HCT116 (cell line): Measurements from ENCODE around the gene ERVH48-1. TPM values are rescaled to one million over a fixed set of nuclear protein-coding genes. Genes with fewer than 3 reads are reported as not detected.

Experiments used
- ATAC-seq: fragments of 200-7000 bp; cut with Tn5 transposase; 2 replicates; pipeline ENCODE4 v1.9.1; 2020; ENCODE audit warnings: mild to moderate bottlenecking, moderate library complexity
- BruUV-seq: library from RNA; stranded (reverse); fragments of 400-500 nt; replicated peaks from 2 replicates; lab custom pipeline; 2021; lab: Mats Ljungman, UMichigan
- CTCF ChIA-PET: fragments of 300-600 bp; sonication (Branson Sonifier 250); formaldehyde crosslinking; loops from one replicate; lab custom pipeline; 2021; ENCODE audit warnings: antibody characterized with exemption; lab: Charles Lee
- POLR2A ChIA-PET: fragments of 300-600, 350-600 bp; sonication (Branson Sonifier 250); formaldehyde crosslinking; loops from one replicate; lab custom pipeline; 2021; ENCODE audit warnings: antibody characterized with exemption; lab: Charles Lee
- RAD21 ChIA-PET, 2 experiments: fragments of 300-600 bp; sonication (Branson Sonifier 250); formaldehyde crosslinking; loops; one replicate each; lab custom pipeline; 2023; ENCODE audit warnings: low total read pairs in 2 of 2; ENCODE audit not compliant: uncharacterized antibody in 2 of 2, unreplicated experiment in 2 of 2, low non-redundant PET in 1 of 2; lab: Charles Lee
- DNase-seq: peaks from one replicate; pipeline ENCODE4 v3.0.0-alpha.2; 2010; ENCODE audit warnings: low read depth, low spot score
- H2AFZ ChIP-seq: fragments of 200-600 bp; shearing (Covaris generic), sonication (generic); 2 replicates; pipeline ENCODE4 v1.6.1; 2017; ENCODE audit warnings: low read depth, mixed run types, mixed read lengths, antibody characterized with exemption, low read length; ENCODE audit not compliant: poor library complexity, severe bottlenecking
- H3K27ac ChIP-seq: 2 replicates; pipeline ENCODE4 v1.5.1; 2012; ENCODE audit warnings: low read depth, low read length
- H3K27me3 ChIP-seq: fragments of 200-600 bp; sonication (generic); 2 replicates; pipeline ENCODE4 v1.6.1; 2016; ENCODE audit warnings: mixed run types, low read length, mixed read lengths; ENCODE audit not compliant: insufficient read depth
- H3K36me3 ChIP-seq, 2 experiments: fragments of 200-500 bp in 1 of 2; fragments of 200-600 bp in 1 of 2; sonication (Bioruptor generic) in 1 of 2; sonication (generic) in 1 of 2; 2 replicates each; pipeline versions ENCODE4 v1.5.1 to v1.6.1; 2014 to 2016; ENCODE audit warnings: low read length in 2 of 2, inconsistent platforms in 1 of 2, mixed read lengths in 1 of 2, mixed run types in 1 of 2; ENCODE audit not compliant: insufficient read depth in 2 of 2, control insufficient read depth in 1 of 2
- H3K4me1 ChIP-seq, 2 experiments: fragments of 200-600 bp in 1 of 2; sonication (generic) in 1 of 2; 2 replicates each; pipeline versions ENCODE4 v1.5.1 to v1.6.1; 2012 to 2017; ENCODE audit warnings: low read length in 2 of 2, inconsistent platforms in 1 of 2, mild to moderate bottlenecking in 1 of 2, mixed read lengths in 1 of 2, mixed run types in 1 of 2, moderate library complexity in 1 of 2; ENCODE audit not compliant: insufficient read depth in 2 of 2, control insufficient read depth in 1 of 2
- H3K4me2 ChIP-seq: fragments of 200-600 bp; sonication (generic); 2 replicates; pipeline ENCODE4 v1.6.1; 2017; ENCODE audit warnings: mixed run types, low read length, mixed read lengths
- H3K4me3 ChIP-seq, 2 experiments: fragments of 200-600 bp in 1 of 2; sonication (generic) in 1 of 2; replicated peaks in 1 of 2; 2 replicates each; pipeline ENCODE4 v1.5.1; 2011 to 2016; ENCODE audit warnings: low read length in 2 of 2, control low read depth in 1 of 2, low read depth in 1 of 2, mild to moderate bottlenecking in 1 of 2, mixed read lengths in 1 of 2, mixed run types in 1 of 2
- H3K79me2 ChIP-seq: fragments of 200-600 bp; sonication (generic); 2 replicates; pipeline ENCODE4 v1.6.1; 2017; ENCODE audit warnings: mild to moderate bottlenecking, mixed run types, low read length, moderate library complexity, mixed read lengths; ENCODE audit not compliant: insufficient read depth
- H3K9ac ChIP-seq: fragments of 200-600 bp; sonication (generic); 2 replicates; pipeline ENCODE4 v1.6.1; 2016; ENCODE audit warnings: low read length, mixed read lengths
- H3K9me2 ChIP-seq: fragments of 200-600 bp; sonication (generic), shearing (Covaris generic); 2 replicates; pipeline ENCODE4 v1.6.1; 2017; ENCODE audit warnings: mixed run types, mild to moderate bottlenecking, moderate library complexity; ENCODE audit not compliant: insufficient read depth
- H3K9me3 ChIP-seq, 2 experiments: fragments of 200-500 bp in 1 of 2; fragments of 200-600 bp in 1 of 2; sonication (Bioruptor generic) in 1 of 2; sonication (generic) in 1 of 2; 2 replicates each; pipeline ENCODE4 v1.6.1; 2014 to 2017; ENCODE audit warnings: low read length in 2 of 2, mixed read lengths in 2 of 2, inconsistent platforms in 1 of 2, low read depth in 1 of 2, mild to moderate bottlenecking in 1 of 2, mixed run types in 1 of 2, moderate library complexity in 1 of 2; ENCODE audit not compliant: control insufficient read depth in 1 of 2, insufficient read depth in 1 of 2
- H4K20me1 ChIP-seq: fragments of 200-600 bp; sonication (generic), shearing (Covaris generic); 2 replicates; pipeline ENCODE4 v1.6.1; 2017; ENCODE audit warnings: mixed run types, mild to moderate bottlenecking, moderate library complexity; ENCODE audit not compliant: insufficient read depth
- CBX3 ChIP-seq: IDR thresholded peaks from 2 replicates; pipeline ENCODE4 v1.6.1; 2012; ENCODE audit warnings: low read depth
- CEBPB ChIP-seq: IDR thresholded peaks from 2 replicates; pipeline ENCODE4 v1.6.1; 2012; ENCODE audit warnings: low read depth
- EGR1 ChIP-seq: IDR thresholded peaks from 2 replicates; pipeline ENCODE4 v1.6.1; 2012; ENCODE audit warnings: low read depth
- ELF1 ChIP-seq: IDR thresholded peaks from 2 replicates; pipeline ENCODE4 v1.6.1; 2012; ENCODE audit warnings: low read depth, borderline replicate concordance
- EZH2 ChIP-seq: fragments of 200-600 bp; sonication (generic); IDR thresholded peaks from 2 replicates; pipeline ENCODE4 v1.6.1; 2017; ENCODE audit warnings: antibody characterized with exemption, mixed run types
- EZH2phosphoT487 ChIP-seq: fragments of 200-600 bp; IDR thresholded peaks from 2 replicates; pipeline ENCODE4 v1.6.1; 2018; ENCODE audit warnings: antibody characterized with exemption, borderline replicate concordance
- JUND ChIP-seq: IDR thresholded peaks from 2 replicates; pipeline ENCODE4 v1.6.1; 2012
- POLR2A ChIP-seq: IDR thresholded peaks from 2 replicates; pipeline ENCODE4 v1.7.0; 2011; ENCODE audit warnings: borderline replicate concordance; ENCODE audit not compliant: insufficient read depth, insufficient read length; ENCODE audit errors: extremely low read depth
- POLR2AphosphoS5 ChIP-seq: IDR thresholded peaks from 2 replicates; pipeline ENCODE4 v1.6.1; 2011; ENCODE audit warnings: mild to moderate bottlenecking, low read depth, low read length, moderate library complexity
- RAD21 ChIP-seq: IDR thresholded peaks from 2 replicates; pipeline ENCODE4 v1.6.1; 2012; ENCODE audit warnings: low read depth, mild to moderate bottlenecking
- SP1 ChIP-seq: IDR thresholded peaks from 2 replicates; pipeline ENCODE4 v1.6.1; 2012; ENCODE audit warnings: low read depth
- SRF ChIP-seq: IDR thresholded peaks from 2 replicates; pipeline ENCODE4 v1.6.1; 2012; ENCODE audit warnings: low read depth
- TCF7L2 ChIP-seq: IDR thresholded peaks from 2 replicates; pipeline ENCODE4 v1.7.0; 2011; ENCODE audit warnings: borderline replicate concordance, inconsistent platforms; ENCODE audit not compliant: insufficient read depth, insufficient read length; ENCODE audit errors: extremely low read depth
- ZFX ChIP-seq: fragments of 450-650 bp; IDR thresholded peaks from 2 replicates; pipeline ENCODE4 v1.6.1; 2017
- ZNF274 ChIP-seq: fragments of 200-500 bp; sonication (Bioruptor generic); IDR thresholded peaks from 2 replicates; pipeline ENCODE4 v1.6.1; 2014; ENCODE audit warnings: mild to moderate bottlenecking, low read depth, low read length, inconsistent platforms
- intact Hi-C: fragments of 100-400 bp; cut with micrococcal nuclease; formaldehyde crosslinking; loops from 2 replicates; pipeline ENCODE4 v1.10.0; 2022
- total RNA-seq: library from RNA; stranded (reverse); gene quantifications from one replicate; pipeline ENCODE4 v1.2.1, GENCODE V29; 2021; ENCODE audit not compliant: unreplicated experiment
- TF ChIP-seq, protein P1 (sequence below): IDR thresholded peaks from 2 replicates; pipeline ENCODE4 v1.6.1; 2012; ENCODE audit warnings: low read depth
- TF ChIP-seq, protein P2 (sequence below): IDR thresholded peaks from 2 replicates; pipeline ENCODE4 v1.6.1; 2012

The ERVH48-1 gene
- total RNA-seq, 1 experiment from 2014 or later, result not detected

DNA sequence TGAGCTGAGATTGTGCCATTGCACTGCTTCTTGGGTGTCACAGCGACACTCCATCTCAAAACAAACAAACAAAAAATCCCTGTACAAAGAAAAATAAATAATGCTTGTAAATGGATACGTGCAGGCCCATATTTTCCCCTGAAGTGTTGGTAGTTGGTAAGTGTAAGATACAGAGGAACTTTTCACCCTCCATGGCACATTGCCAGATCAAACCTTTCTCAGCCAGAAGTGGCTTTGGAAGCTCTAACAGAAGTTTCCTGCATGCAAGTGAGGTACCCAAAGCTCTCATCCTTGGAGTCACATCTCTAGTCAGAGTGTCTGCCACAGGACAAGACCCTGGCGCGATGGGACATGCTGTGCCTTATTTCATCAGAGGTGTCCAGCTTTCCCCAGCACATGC, 25.0 kb downstream of the ERVH48-1 start:
- ChIA-PET CTCF (no interaction called here), POLR2A (no interaction called here), RAD21 (no interaction called here)
- no peak overlapping the region for H3K4me3 ChIP-seq
- H3K9me3 ChIP-seq, result no peaks in the 10 kb centered on the region
- intact Hi-C loops, result no loop called here
- no peaks in the 10 kb centered on the region for H3K27me3 ChIP-seq
- H3K36me3 ChIP-seq, result peaks cover 41 to 48% of the 10 kb centered on the region in 2 experiments
- H4K20me1 ChIP-seq, result no peaks in the 10 kb centered on the region
- peaks cover 65% of the 10 kb centered on the region for H3K79me2 ChIP-seq
- ATAC-seq, result no peak
- TF ChIP-seq CEBPB (no peak), JUND (no peak), EZH2phosphoT487 (no peak), ZFX (no peak), EZH2 (no peak), SRF (no peak), EGR1 (no peak), TCF7L2 (no peak), ZNF274 (no peak), SP1 (no peak), ELF1 (no peak), POLR2AphosphoS5 (no peak), RAD21 (no peak), POLR2A (no peak), CBX3 (no peak)
- TF ChIP-seq, protein P1, sequence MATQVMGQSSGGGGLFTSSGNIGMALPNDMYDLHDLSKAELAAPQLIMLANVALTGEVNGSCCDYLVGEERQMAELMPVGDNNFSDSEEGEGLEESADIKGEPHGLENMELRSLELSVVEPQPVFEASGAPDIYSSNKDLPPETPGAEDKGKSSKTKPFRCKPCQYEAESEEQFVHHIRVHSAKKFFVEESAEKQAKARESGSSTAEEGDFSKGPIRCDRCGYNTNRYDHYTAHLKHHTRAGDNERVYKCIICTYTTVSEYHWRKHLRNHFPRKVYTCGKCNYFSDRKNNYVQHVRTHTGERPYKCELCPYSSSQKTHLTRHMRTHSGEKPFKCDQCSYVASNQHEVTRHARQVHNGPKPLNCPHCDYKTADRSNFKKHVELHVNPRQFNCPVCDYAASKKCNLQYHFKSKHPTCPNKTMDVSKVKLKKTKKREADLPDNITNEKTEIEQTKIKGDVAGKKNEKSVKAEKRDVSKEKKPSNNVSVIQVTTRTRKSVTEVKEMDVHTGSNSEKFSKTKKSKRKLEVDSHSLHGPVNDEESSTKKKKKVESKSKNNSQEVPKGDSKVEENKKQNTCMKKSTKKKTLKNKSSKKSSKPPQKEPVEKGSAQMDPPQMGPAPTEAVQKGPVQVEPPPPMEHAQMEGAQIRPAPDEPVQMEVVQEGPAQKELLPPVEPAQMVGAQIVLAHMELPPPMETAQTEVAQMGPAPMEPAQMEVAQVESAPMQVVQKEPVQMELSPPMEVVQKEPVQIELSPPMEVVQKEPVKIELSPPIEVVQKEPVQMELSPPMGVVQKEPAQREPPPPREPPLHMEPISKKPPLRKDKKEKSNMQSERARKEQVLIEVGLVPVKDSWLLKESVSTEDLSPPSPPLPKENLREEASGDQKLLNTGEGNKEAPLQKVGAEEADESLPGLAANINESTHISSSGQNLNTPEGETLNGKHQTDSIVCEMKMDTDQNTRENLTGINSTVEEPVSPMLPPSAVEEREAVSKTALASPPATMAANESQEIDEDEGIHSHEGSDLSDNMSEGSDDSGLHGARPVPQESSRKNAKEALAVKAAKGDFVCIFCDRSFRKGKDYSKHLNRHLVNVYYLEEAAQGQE, result no peak
- TF ChIP-seq, protein P2, sequence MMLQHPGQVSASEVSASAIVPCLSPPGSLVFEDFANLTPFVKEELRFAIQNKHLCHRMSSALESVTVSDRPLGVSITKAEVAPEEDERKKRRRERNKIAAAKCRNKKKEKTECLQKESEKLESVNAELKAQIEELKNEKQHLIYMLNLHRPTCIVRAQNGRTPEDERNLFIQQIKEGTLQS, result no peak
- H3K4me2 ChIP-seq, result no peak overlapping the region
- H2AFZ ChIP-seq, result no peak overlapping the region
- no peaks in the 10 kb centered on the region for H3K4me1 ChIP-seq
- H3K9me2 ChIP-seq, result no peaks in the 10 kb centered on the region
- no peak for DNase-seq
- BruUV-seq, result no TSS peak
- no peak overlapping the region for H3K9ac ChIP-seq
- no peak overlapping the region for H3K27ac ChIP-seq
